ENCODE results near the gene CARMIL1.
"Not testable (repeated sequence)": the region's sequence is repeated elsewhere in the genome, so short reads cannot be mapped to it uniquely, and the experiment has no call there.

Gene CARMIL1

DNA sequence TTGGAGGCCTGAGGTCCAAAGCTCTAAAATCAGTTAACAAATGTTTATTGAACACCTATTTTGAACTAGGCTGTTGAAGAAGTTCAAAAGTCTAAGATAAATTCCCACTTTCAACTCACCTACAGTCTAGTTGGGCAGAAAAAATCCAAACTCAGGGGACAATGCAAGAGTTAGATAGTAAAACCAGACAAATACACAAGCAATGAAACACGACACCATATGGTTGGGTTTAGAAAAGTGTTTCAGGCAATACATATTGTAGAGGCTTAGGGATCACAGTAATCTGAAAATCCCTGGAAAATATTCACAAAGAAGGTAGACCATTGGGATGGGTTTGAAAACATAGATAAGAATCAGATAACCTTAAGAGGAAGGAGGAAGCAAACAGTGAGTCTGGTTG lies 1.3 kb upstream of the CARMIL1 start:
- no peak for DNase-seq

DNA sequence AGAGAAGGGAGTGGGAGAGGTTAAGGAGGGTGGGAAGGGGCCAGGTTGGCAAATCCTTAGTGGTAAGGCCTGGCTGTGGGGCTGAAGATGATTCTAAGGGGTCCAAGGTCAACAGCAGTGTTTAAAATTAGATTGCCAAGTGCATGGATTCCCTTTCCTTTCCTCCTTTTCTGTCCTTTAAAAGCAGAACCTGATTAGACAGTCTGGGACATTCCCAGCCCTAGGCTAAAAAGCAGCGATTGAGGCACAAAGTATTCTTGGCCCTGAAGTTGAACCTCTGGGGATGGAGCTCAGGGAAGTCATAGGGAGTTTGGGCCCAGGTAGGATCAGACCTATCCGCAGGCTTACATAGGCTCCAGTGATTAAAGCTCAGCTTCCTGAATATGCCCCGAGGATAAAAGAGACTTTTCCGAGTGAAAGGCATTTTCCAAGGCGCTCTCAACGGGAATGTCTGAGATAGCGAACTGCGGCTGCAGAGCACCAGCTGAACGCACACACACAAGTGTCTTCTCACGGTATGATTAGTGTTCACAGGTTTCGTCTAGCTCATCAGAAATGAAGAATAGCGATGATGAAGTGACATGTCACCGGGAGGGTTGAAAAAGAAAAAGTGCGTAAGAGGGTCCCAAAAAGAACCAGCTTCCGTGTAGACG lies 787 bp upstream of the CARMIL1 start:
- peak; percentile 18 for DNase-seq

DNA sequence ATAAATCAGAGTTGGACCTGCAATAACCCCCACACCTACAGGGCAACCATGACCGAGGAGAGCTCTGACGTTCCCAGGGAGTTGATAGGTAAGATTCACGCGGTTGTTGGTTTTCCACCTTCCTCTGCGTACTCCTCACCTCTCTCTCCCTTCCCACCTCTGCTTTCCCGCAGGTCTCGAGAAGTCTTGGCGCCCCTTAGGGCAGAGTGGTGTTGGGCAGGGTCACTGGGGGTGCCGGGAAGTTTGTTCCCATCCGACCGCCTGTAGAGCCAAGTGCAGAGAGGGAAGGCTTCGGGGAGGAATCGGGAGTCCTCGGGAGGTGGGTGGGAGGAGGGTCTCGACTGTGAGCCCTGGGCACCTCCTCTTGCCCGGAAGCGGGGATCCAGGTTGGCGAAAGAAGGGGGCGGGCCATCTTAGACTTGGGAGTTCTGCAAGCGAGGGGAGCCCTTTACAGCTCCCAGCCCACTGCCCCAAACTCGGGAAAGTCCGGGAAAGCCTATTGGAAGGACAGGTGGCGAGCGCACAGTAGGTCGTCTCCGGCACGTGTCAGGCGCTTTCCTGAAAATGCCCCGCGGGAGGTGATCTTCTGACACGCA lies 672 bp downstream of the CARMIL1 start:
- DNase-seq = peak; percentile 34

DNA sequence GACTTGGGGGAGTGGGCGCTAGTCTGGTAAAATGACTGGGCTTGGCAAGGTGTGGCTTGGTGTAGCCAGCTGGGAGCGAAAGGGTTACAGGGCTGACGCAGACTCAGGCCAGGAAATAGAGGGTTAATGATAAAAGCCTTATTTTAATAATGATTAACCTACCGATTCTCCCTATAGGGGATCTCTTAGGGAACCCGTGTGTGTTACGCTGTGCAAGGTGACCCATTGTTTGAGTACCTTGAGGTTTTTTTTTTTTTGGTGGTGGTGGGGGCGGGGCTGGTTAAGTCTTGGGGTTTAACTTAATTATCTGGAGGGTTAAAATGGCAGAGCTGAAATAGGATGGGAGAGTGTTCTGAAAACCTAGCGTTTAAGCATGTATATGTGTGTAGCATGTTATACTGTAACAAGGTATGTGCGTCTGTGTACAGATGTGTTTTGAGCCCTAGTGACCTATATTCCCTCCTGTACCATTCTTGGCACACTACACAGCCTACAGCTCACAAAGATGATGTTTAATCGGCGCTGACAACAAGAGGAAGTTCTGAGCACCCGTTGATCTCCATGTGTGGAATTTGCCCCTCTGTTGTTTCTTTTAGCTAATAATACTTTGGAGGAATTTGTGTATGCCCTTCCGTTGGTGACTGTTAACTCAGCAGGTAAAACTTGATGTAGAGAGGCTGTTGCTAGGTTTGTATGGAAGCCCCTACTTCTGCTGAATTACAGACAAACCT lies 1.3 kb downstream of the CARMIL1 start:
- no peak for DNase-seq

DNA sequence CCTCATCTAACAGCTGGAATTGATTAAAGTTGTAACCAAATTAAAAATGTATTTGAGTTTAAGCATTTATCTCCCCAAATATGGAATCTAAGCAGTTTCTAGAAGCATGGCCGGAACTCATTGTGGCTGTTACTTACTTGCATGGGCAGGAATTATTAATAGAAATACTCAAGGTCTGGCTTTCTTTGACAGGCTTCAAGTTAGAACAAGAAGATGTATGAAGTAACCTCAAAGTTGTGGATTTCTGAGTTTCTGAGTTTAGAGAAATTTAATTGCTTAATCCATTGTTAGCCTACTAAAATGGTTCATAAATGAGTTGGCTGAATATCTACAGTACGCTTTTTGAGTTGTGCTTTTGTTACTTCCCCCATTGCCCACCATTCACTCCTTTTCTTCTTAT lies 7.7 kb downstream of the CARMIL1 start:
- no peak for DNase-seq

DNA sequence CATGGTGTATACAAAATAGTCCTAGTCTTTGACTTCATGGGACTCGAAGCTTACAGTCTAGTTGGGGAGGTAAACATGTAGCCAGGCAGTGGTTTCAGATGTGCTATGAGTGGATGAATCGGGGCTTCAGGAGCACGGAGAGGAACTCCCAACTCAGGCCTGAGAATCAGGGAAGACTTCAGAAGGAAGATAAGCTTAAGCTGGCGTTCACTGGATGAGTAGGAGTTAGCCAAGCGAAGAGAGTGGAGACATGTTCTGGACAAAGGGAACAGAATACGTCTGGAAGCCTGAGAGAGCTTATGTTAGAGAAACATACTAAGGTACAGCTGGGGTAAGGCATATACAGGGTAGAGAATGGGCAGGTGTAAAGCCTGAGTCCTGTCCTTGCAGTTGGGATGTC lies 8.8 kb downstream of the CARMIL1 start:
- DNase-seq = no peak

DNA sequence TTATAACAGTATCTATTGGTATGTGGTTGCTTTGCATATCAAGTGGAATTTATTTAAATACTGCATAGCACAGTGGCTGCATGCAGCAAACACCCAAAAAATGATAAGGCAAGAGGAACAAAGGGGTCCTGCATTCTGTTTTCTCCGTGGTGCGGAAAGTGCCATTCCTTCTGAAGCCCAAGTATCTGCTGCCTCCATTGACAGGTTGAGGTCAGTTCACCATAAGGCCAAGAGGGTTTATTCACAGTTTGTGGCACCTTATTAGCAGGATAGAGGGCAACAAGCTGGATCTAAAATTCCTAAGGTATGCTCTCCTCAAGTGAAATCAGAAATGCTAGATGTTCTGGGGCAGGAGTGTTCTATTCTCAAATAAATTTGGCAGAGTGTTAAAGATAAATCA lies 9.3 kb downstream of the CARMIL1 start:
- DNase-seq = no peak

DNA sequence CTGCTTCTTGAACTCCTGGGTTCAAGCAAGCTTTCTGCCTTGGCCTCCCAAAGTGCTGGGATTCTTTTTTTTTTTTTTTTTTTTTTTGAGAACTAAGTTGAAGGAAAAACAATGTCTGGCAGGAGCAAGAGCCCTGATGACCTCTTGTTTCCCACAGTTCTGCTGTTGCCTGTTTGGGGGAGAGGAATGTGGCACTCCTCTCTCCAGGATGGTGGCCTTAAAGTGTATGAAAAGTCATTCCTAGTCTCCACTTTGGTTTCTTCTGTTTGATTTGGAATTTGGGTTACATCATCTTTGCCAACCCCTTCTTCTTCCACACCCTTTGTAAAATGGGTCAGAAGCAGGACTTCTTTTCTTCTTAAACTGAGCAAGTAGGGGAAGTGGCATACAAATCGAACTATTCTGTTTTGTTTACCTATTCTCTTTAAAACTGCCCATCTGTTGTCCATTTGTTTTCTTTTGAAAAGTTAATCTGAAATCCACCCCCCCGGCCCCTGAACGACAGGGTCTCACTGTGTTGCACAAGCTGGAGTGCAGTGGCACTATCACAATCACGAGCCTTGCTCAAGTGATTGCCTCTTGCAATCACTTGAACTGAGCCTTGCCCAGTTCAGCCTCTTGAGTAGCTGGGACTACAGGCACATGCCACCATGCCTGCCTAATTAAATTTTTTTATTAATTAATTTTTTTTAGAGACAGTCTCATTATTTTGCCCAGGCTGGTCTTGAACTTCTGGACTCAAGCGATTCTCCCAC lies 11.3 kb downstream of the CARMIL1 start:
- no peak for DNase-seq

DNA sequence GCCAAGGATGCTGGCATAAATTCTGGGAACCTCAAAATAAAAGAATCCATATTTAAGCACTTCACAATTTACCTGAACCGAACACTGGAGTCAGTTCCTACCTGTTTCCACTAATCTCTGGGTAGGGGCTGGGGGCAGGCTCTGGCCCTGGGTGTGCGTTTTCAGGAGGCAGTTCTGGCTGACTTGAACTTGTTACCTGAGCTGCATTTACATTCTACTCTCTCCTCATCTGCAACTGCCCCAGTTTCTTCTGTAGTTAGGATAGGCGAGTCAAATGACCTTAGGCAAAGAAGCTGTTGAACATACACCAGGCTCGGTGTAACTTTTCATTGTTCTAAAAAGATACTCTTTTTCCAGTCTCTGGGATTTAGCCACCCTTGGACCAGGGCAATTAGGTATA lies 13.2 kb downstream of the CARMIL1 start:
- DNase-seq = no peak

DNA sequence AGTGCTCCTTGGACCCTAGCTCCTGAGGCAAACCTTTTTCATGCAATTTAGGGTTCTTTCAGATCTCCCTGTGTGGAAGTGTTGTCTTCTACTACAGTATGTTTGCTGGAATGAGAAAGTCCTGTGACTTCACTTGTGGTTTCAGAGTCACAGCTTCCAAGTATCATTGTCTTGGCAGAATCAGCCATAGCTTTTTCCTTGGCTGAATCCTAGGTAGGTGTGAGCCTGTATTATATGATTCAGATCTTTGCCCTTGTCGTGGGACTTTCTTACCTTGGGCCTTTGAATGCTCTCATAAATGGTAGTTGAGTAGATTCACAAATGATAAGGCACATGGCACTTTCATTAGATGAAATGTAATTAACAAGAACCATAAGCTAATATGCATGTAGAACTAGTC lies 16.5 kb downstream of the CARMIL1 start:
- no peak for DNase-seq

DNA sequence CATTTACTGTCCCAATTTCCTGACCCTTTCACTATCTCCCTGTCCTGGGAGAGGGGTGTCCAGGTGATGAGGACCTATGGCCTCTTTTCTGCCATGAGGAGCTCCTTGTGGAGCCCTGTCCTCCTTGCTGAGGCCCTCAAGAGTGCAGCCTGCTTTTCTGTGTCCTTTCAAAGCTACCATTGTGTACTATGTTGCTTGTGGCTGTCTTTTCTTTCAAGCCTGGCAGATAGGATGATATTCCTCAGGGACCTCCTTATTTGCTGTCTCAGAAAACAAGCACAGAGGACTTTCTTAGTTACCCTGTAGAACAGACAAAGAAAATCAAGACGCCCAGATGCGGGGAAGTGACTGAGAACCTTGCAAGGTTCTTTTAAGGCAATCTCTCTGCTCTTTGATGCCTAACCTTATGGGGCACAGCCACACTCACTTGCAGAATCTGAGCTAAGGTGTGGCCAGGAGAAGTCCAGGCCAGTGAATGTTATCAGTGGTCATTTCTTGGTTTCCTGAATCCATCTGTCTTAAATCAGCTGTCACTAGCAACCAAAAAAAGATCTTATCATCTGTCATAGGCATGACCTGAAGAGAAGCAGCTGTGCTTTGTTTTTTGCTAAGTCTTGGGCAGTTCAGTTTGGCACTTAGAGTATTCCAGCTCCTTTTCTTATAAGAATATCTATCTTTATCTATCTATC lies 17.2 kb downstream of the CARMIL1 start:
- no peak for DNase-seq

DNA sequence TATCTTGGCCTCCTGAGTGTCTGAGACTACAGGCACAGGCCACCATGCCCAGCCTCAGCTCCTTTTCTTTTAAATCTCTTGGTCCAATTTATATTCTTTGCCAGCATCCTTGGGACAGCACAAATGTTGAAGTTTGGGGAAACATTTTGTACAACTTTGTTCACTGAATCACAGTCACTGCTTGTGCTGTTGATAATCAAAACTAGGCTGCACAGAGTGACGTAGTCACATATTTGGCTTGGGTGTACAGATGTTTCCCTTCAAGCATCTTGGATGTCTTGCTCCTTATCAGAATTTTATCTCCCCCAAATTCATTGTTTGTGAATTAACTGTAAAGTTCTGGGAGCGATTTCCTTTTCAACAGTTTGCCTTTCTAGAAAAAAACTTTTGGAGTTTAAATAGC lies 17.9 kb downstream of the CARMIL1 start:
- DNase-seq = no peak

DNA sequence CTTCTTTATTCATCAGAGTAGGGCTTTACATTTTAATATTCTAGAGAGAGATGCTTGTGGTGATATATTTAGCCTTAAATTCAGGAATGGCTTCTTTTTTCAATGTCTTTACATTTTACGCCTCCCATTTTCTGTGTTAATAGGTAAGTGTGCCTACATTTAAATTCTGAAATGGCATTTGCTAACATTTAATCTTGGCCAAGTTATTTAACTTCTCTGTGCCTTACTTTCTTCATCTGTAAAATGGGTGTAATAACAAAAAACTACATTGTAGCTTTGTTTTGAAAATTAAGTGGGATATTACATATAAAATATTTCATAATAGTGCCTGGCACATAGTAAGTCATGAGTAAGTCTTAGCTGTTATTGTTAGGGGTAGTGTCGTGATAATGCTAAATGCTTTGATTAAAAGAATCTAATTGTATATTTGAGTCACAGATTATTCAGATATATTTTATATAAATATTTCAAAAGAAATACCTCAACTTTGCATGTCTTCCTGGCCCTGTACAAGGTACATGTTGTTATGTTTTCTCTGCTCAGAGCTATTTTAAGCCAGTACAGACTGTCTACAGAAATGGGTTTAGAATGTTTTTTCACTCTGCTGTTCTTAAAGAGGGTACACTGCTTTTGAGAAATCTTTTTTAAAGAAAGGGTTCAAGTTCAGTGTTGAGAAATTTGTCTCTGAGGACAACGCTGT lies 18.8 kb downstream of the CARMIL1 start:
- no peak for DNase-seq

DNA sequence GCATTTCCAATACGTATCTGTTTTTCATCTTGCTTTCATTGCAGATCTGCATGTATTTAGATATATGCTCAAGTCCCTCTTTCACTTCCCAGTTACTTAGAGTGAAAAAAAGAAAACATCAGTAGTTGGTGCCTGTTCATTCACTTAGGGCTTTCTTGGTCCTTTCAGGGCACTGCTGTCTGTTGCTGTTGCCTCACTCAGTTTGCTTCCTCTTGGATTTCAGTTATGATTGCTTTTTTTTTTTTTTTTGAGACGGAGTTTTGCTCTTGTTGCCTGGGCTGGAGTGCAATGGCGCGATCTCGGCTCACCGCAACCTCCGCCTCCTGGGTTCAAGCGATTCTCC lies 19.3 kb downstream of the CARMIL1 start:
- not testable (repeated sequence) for DNase-seq

DNA sequence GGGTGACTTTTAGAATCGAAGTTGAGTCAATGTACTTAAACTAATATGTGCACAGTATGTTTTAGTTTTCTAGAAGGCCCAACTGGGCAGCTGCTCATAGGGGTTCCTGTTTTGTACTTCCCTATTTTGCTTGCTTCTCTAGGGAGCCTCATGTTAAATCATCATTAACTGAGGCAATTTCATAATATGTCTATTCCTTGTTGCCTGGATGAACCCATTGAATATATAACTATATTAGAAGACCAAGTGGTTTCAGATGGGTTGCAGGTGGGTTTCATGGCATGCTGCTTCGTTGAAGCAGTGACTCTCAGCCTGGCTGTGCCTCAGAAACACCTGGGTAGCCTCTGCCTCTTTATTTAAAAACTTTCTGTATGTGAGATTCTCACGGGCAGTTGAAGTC lies 22.2 kb downstream of the CARMIL1 start:
- no peak for DNase-seq

DNA sequence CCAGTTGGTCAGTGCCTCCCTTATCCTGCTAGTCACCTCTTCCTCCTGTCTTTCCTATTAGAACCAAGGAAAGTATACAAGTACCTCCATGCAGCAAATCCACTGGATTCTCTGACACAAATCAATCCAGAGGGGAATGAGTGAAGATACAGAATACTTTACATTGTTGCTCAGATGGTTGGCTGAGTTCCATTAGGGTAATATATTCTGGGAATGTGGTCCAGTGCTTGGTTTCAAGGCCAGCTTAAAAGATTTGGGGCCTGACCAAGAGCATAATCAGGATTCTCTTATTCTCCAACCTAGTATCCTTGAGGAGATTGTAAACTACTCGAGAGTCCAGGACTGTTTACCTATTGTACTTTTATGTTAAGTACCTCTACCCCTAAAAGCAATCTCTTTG lies 23.0 kb downstream of the CARMIL1 start:
- no peak for DNase-seq

DNA sequence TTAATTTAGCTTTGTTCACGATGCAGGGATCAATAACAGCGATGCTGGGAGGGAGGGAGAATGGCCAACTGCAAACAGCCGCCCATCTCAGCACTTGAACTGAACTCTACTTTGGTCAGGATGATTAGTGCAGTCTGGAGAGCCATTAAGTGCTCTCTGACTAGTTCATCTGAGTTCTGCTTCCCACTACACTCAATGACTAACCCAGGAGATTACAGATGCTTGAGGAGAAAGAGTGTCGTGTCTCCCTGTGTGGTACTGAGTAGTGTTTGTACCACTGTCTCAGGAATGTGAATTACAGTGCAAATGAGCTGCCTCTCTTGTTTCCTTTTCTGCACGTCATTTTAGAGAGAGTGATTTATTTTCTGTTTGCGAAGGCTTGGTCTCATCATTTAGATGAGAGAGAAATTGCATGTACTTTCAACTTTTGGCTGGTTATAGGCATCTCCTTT lies 23.5 kb downstream of the CARMIL1 start:
- DNase-seq = no peak

DNA sequence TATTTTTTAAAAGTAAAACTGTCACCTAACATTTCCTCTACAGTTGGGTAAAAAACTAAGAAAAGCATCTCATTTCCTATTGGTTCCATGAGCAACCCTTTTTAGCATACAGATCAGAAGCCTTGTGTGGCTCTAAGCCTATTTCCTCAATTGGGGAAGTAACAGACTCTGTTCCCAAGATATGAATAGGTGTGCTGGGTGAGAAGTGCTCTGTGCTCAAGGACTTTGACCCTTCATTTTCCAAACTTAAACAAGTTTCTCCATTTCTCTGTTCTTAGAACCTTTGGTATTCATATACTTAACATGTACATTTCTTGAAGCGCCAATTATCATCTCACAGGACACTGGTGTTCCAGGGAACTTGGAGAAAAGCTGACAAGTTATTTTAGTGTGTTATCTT lies 24.1 kb downstream of the CARMIL1 start:
- DNase-seq = no peak

DNA sequence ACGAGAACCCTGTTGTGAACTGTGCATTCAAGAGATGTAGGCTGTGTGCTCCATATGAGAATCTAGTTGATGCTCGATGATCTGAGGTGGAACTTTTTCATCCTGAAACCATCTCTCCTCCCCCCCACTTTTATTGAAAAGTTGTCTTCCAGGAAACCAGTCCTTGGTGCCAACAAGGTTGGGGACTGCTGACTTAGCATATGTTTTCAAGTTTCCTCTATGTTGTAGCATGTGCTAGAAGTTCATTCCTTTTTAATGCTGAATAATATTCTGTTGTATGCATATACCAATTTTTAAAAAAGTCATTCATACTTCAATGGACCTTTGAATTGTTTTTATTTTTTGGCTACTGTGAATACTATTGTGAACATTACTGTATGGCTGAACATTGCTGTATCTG lies 27.2 kb downstream of the CARMIL1 start:
- no peak for DNase-seq

DNA sequence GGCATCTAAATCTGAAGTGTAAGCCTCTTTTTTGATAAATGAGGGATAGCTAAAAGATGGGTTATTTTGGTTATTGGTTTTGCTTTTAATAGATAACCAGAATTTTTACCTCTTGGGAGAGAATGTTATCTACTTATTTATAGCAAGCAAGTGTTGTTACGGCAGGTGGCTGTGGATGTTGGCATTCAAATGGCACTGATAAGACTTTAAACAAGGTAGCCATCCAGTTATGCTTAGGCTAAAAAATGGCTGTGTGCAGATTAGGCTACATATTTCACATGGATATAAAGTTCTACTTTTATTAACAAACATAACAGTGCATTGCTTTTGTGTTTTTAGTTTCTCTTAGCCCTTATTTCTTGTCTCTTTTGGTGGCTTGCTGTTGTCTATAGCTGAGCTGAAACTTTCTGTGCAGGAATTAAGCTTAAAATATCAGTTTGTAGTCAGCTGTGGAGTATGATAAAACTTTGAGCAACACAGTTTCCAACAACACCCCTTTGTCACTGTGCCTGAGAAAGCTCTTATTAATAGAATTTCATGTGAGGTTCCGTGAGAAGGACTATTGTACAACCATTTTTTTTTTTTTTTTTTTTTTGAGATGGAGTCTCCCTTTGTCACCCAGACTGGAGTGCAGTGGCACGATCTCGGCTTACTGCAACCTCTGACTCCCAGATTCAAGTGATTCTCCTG lies 28.8 kb downstream of the CARMIL1 start:
- DNase-seq = no peak

DNA sequence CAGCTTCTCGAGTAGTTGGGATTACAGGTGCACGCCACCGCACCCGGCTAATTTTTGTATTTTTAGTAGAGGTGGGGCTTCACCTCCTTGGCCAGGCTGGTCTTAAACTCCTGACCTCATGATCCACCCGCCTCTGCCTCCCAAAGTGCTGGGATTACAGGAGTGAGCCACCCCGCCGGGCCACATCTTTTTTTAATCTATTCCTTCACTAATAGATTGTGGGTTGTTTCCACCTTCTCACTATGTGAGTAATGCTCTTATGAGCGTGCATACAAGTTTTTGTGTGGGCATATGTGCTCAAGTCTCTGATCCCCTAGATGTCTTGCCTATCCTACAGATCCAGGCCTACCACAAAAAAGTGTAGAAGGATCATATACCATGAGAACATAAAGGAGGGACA lies 30.7 kb downstream of the CARMIL1 start:
- no peak for DNase-seq

DNA sequence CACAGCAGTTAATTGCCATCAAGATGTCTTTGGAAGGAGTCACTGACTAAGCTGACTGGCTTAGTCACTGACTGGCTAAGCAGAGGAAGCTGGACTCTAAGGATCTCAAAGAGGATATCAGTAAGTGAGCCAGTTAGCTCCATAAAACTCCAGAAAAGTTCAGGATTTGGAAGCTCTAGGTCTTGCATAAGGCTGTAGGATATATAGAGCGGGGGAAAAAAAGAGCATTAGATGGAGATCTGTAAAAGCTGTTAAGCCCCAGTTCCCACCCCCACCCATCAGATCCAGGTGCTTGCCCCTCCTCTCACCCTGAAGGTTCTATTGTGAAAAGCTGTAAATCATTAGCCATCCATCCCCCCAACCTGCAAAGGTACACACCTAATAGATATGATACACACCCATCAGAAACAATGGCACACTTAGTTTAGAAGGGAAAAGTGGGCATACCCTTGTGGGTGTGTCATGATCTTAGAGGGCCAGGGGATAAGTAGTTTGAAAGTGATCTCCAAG lies 32.2 kb downstream of the CARMIL1 start:
- no peak for DNase-seq

Data from right hindlimb (tissue), 1 donor.